ENCODE data around the gene PKDCC.
A peak's percentile ranks its signal among the peaks of the same experiment; 100 is the strongest.

PKDCC gene

DNA sequence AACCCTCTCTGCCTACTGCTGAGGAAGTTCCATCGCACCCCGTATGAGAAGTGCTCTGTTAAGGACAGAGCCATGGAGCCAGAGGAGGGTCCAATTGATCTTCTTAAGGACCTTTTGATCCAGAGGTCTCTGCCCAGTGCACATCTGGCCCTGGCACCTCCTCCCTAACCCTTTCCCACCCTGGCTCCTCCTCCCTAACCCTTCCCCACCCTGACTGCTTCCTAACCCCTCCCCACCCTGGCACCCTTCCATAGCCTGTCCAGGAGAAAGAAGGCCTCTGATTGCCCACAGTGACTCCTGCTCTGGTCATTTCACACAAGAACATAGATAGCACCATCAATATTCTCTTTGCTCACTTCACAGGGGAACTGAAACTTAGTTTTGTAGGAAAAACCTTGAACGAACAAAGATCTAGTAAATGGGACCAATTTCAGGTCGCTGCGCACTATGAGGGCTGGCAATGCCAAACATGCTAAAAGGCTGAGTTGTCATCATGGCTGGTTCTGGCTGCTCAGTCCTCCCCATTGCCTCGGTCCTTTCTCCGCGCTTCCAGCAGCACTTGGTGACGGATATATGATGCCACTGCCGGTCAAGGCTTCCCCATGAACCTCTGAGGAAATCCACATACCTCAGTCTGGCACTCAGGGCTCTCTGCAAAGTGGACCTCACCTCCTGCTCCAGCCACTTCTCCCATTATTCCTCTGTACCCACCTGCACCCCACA is 49.2 kb downstream of the PKDCC start:
- H3K27ac Mint-ChIP-seq (ENCODE audit: low read depth) = peak overlapping the region; percentile 79

DNA sequence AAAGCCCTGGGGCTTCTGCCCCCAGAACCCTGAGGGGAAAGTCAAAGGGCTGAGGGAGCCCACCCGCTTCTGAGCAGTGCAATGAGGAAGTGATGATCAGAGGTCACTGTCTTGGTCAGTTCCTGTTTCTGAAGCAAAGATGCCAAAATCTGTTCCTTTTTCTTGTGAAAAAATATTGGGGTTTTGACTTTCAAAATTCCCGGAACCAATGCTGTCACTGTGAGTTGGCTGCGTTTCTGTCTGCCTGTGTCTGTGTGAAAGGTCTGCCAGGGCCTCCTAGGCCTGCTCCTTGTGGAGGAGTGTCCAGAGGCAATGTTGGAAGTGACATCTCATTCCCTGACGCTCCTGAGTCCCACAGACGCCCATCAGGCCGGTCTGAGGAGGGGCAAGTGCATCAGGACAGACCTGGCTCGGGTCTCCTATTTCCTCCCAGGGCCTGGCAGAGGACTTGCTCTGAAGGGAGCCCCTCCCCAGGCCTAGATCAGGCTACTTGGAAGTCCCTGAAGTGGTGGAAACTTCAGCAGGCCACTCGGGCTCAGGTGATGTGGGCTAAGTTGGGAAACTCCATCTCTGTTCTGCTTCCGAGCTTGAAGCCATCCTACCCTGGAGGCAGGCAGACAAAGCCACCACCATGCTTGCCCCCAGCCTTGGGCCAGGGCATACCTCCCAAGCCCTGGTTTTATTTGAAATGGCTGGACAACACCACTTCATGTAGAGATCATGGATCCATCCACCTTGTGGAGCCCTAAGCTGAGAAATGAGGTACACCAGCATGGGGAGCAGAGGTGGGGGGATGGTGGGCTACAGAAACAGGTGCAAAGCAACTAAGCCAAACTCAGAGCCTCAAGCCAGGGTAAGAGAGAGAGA is 51.0 kb downstream of the PKDCC start:
- Mint-ChIP-seq H3K27ac (ENCODE audit: low read depth) (peak overlapping the region; percentile 79), H3K4me3 (peak overlapping the region; percentile 53), H3K4me1 (peaks cover 49% of the 10 kb centered on the region), H3K36me3 (ENCODE audit: insufficient read depth) (peaks cover 24% of the 10 kb centered on the region), H3K27me3 (no peaks in the 10 kb centered on the region), H3K9me3 (peaks cover 7% of the 10 kb centered on the region)
- no peak for ATAC-seq (replicated peaks; ENCODE audit: extremely low read depth, poor library complexity, severe bottlenecking)
- DNase-seq (ENCODE audit: low spot score in 2 of 2) = no peak

More for the DNA sequence above, 49.2 kb downstream of the PKDCC start:
- Mint-ChIP-seq H3K36me3 (ENCODE audit: insufficient read depth) (peaks cover 19% of the 10 kb centered on the region), H3K4me1 (peaks cover 46% of the 10 kb centered on the region), H3K9me3 (peaks cover 7% of the 10 kb centered on the region), H3K27me3 (no peaks in the 10 kb centered on the region), H3K4me3 (no peak overlapping the region)
- DNase-seq (ENCODE audit: low spot score in 2 of 2) (no peak), ATAC-seq (replicated peaks; ENCODE audit: extremely low read depth, poor library complexity, severe bottlenecking) (no peak)

DNA sequence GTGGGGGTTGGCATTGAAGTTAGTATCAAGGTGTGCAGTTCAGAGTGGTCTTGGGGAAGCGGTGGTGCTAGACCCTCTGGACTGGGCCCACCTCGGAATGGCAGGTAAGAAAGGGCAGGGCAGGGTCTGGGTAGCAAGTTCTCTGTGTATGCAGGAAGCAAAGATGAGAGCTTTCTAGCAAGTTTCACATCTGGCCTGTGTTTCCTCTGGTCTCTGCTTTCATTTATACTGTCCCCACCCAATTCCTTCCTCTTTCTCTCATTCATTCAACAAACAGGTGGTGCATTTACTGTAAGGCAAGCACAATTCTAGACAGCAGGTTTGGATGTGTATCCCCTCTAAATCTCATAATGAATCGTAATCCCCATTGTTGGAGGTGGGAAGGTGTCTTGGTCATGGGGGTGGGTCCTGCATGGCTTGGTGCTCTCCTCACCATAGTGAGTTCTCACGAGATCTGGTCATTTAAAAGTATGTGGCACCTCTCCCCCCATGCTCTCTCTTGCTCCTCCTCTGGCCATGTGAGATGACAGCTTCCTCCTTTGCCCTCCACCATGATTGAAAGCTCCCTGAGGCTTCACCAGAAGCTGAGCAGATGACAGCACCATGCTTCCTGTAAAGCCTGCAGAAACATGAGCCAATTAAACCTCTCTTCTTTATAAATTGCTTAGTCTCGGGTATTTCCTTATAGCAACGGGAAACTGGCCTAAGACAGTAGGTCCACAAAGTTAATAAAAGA is 51.8 kb downstream of the PKDCC start:
- H3K36me3 Mint-ChIP-seq (ENCODE audit: insufficient read depth) = peaks cover 24% of the 10 kb centered on the region
- H3K9me3 Mint-ChIP-seq = peaks cover 7% of the 10 kb centered on the region
- peak overlapping the region; percentile 71 for H3K27ac Mint-ChIP-seq (ENCODE audit: low read depth)
- peak overlapping the region; percentile 53 for H3K4me3 Mint-ChIP-seq
- H3K4me1 Mint-ChIP-seq = peaks cover 49% of the 10 kb centered on the region
- no peak for DNase-seq (ENCODE audit: low spot score in 2 of 2)
- no peak for ATAC-seq (replicated peaks; ENCODE audit: extremely low read depth, poor library complexity, severe bottlenecking)
- no peaks in the 10 kb centered on the region for H3K27me3 Mint-ChIP-seq

- ATAC-seq (replicated peaks; ENCODE audit: extremely low read depth, poor library complexity, severe bottlenecking) (no peak), DNase-seq (ENCODE audit: low spot score in 2 of 2) (no peak)
- H3K27me3 Mint-ChIP-seq = no peaks in the 10 kb centered on the region
- peak overlapping the region; percentile 53 for H3K4me3 Mint-ChIP-seq
- no peak overlapping the region for H3K27ac Mint-ChIP-seq (ENCODE audit: low read depth)
- H3K36me3 Mint-ChIP-seq (ENCODE audit: insufficient read depth) = peaks cover 29% of the 10 kb centered on the region
- H3K9me3 Mint-ChIP-seq = peaks cover 7% of the 10 kb centered on the region
- peaks cover 49% of the 10 kb centered on the region for H3K4me1 Mint-ChIP-seq
These were observed 52.9 kb downstream of the PKDCC start for GRCh38 chr2:42100683-42101205.

GRCh38 chr2:42101206-42102023 is 53.6 kb downstream of the PKDCC start:
- peak; percentile 13 for ATAC-seq (replicated peaks; ENCODE audit: extremely low read depth, poor library complexity, severe bottlenecking)
- H3K4me3 Mint-ChIP-seq = peak overlapping the region; percentile 85
- no peak overlapping the region for H3K27ac Mint-ChIP-seq (ENCODE audit: low read depth)
- H3K4me1 Mint-ChIP-seq = peaks cover 44% of the 10 kb centered on the region
- H3K27me3 Mint-ChIP-seq = no peaks in the 10 kb centered on the region
- DNase-seq (ENCODE audit: low spot score in 2 of 2) = peak; percentile 47 to 60
- H3K9me3 Mint-ChIP-seq = peaks cover 7% of the 10 kb centered on the region
- H3K36me3 Mint-ChIP-seq (ENCODE audit: insufficient read depth) = peaks cover 31% of the 10 kb centered on the region

DNA sequence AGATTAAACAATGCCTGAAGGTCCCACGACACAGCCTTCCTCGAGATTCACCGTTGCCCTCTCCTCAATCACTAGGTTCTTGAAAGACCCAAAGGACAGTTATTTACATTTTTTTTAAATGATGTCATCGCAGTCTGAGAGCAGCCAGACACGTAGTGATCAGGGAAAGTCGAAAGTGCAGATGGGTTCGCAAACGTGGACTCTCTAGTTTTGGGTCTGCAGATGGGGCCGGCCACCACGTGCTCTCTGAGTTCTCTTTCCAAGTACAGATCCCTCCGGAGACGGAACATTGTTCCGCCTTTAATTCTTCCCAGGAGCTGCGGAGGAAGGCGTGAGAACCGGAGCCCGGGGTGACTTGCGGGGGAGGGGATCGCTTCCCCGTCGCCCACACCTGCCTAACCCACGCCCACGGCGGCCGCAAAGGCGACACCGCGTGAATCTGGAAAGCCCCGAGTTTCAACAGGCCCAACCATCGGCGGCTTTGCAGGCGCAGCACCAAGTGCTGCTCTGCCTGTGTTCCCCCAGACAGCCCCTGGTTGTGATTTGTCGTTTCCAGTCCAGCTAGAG is 54.3 kb downstream of the PKDCC start:
- Mint-ChIP-seq H3K36me3 (ENCODE audit: insufficient read depth) (peaks cover 31% of the 10 kb centered on the region), H3K9me3 (peaks cover 7% of the 10 kb centered on the region), H3K4me3 (peak overlapping the region; percentile 85), H3K4me1 (peaks cover 42% of the 10 kb centered on the region), H3K27ac (ENCODE audit: low read depth) (no peak overlapping the region), H3K27me3 (no peaks in the 10 kb centered on the region)
- DNase-seq (ENCODE audit: low spot score in 2 of 2) = peak; percentile 93 to 96
- peak; percentile 83 for ATAC-seq (replicated peaks; ENCODE audit: extremely low read depth, poor library complexity, severe bottlenecking)

- ATAC-seq (replicated peaks; ENCODE audit: extremely low read depth, poor library complexity, severe bottlenecking) (no peak), DNase-seq (ENCODE audit: low spot score in 2 of 2) (no peak)
- H3K27me3 Mint-ChIP-seq = no peaks in the 10 kb centered on the region
- peaks cover 31% of the 10 kb centered on the region for H3K36me3 Mint-ChIP-seq (ENCODE audit: insufficient read depth)
- H3K27ac Mint-ChIP-seq (ENCODE audit: low read depth) = no peak overlapping the region
- peaks cover 35% of the 10 kb centered on the region for H3K4me1 Mint-ChIP-seq
- peaks cover 7% of the 10 kb centered on the region for H3K9me3 Mint-ChIP-seq
- H3K4me3 Mint-ChIP-seq = peak overlapping the region; percentile 85
These were observed 55.0 kb downstream of the PKDCC start for GRCh38 chr2:42102591-42103450.

- no peak overlapping the region for H3K27ac Mint-ChIP-seq (ENCODE audit: low read depth)
- H3K27me3 Mint-ChIP-seq = no peaks in the 10 kb centered on the region
- H3K4me3 Mint-ChIP-seq = peak overlapping the region; percentile 31
- DNase-seq (ENCODE audit: low spot score in 2 of 2) (no peak), ATAC-seq (replicated peaks; ENCODE audit: extremely low read depth, poor library complexity, severe bottlenecking) (no peak)
- H3K4me1 Mint-ChIP-seq = peaks cover 27% of the 10 kb centered on the region
- peaks cover 7% of the 10 kb centered on the region for H3K9me3 Mint-ChIP-seq
- peaks cover 29% of the 10 kb centered on the region for H3K36me3 Mint-ChIP-seq (ENCODE audit: insufficient read depth)
These were observed 56.0 kb downstream of the PKDCC start for GRCh38 chr2:42103829-42104228.

DNA sequence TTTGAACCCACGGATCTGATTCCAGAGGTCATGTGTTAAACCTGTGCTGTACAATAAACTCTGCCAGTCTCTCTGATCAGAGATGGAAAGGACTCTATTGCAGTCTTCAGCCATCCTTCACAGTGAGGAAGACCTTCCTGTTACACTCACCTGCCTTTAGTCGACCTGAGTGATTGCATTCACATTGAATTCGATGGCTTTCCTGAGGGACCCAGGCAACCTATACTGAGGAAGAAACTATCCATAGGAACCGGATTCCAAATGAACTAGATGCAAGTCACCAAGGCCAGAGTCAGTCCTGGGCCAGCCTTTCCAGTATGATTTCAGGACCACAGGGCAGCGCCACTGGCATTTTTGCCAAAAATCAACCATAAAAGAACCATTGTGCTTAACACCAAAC is 56.8 kb downstream of the PKDCC start:
- H3K36me3 Mint-ChIP-seq (ENCODE audit: insufficient read depth) = peaks cover 29% of the 10 kb centered on the region
- H3K27ac Mint-ChIP-seq (ENCODE audit: low read depth) = no peak overlapping the region
- DNase-seq (ENCODE audit: low spot score in 2 of 2) = no peak
- peaks cover 20% of the 10 kb centered on the region for H3K4me1 Mint-ChIP-seq
- no peak for ATAC-seq (replicated peaks; ENCODE audit: extremely low read depth, poor library complexity, severe bottlenecking)
- H3K9me3 Mint-ChIP-seq = peaks cover 6% of the 10 kb centered on the region
- no peaks in the 10 kb centered on the region for H3K27me3 Mint-ChIP-seq
- H3K4me3 Mint-ChIP-seq = no peak overlapping the region

DNA sequence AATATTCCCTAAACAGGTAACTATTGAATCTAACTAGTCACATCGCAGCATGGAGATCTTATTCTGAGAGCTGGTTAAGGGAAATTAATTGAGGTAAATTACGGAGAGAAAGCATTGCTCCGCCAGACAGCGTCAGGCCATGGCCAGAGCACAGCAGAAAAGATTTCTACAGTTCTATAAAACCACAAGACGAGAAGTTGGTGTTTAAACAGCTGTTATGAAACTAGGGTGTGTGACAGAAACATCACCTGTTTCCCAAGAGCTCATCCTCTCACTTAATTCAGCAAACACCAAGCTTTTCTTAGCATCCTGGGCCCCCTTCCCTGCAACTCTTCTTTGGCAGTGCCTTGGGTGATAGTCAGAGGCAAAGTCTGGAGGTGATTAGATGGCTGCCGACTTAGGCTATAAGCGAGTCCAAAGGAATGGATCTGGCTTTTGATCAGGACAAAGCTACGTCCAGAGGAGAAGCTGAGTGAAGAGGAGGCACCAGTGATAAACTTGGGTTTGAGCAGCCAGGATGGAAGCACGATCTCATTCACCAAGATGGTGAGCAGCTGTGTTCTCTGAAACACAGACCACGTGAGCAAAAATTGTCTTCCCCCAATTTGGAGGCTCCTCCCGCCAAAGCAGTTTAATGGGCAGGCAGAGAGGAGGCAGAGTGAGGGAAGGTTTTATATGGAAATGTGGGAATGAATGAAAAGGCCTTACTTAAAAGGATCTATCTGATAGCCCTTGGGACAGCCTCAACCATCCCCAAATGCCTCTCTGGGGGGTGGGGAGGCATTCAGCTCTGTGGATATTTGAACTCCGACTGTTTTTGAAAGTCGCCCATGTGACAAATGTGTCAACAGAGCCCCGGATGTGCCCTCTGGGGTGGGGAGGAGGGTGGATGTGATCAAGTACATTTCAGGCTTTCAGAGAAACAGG is 57.8 kb downstream of the PKDCC start:
- Mint-ChIP-seq H3K27ac (ENCODE audit: low read depth) (no peak overlapping the region), H3K9me3 (no peaks in the 10 kb centered on the region), H3K27me3 (no peaks in the 10 kb centered on the region), H3K4me1 (peaks cover 10% of the 10 kb centered on the region), H3K36me3 (ENCODE audit: insufficient read depth) (peaks cover 21% of the 10 kb centered on the region), H3K4me3 (no peak overlapping the region)
- ATAC-seq (replicated peaks; ENCODE audit: extremely low read depth, poor library complexity, severe bottlenecking) (peak; percentile 56), DNase-seq (ENCODE audit: low spot score in 2 of 2) (peak; percentile 59 to 79)
